ENCODE data around the gene CD74. TPM values are rescaled to one million over a fixed set of nuclear protein-coding genes. Genes with fewer than 3 reads are reported as not detected.
A peak's percentile ranks its signal among the peaks of the same experiment; 100 is the strongest.

Gene CD74
- total and polyA plus RNA-seq, 10 of the 15 experiments (the other 5 are each of a cell fraction or from before 2014, with no cell fraction given) = 1,387 to 11,063 (median 3,922) TPM

DNA sequence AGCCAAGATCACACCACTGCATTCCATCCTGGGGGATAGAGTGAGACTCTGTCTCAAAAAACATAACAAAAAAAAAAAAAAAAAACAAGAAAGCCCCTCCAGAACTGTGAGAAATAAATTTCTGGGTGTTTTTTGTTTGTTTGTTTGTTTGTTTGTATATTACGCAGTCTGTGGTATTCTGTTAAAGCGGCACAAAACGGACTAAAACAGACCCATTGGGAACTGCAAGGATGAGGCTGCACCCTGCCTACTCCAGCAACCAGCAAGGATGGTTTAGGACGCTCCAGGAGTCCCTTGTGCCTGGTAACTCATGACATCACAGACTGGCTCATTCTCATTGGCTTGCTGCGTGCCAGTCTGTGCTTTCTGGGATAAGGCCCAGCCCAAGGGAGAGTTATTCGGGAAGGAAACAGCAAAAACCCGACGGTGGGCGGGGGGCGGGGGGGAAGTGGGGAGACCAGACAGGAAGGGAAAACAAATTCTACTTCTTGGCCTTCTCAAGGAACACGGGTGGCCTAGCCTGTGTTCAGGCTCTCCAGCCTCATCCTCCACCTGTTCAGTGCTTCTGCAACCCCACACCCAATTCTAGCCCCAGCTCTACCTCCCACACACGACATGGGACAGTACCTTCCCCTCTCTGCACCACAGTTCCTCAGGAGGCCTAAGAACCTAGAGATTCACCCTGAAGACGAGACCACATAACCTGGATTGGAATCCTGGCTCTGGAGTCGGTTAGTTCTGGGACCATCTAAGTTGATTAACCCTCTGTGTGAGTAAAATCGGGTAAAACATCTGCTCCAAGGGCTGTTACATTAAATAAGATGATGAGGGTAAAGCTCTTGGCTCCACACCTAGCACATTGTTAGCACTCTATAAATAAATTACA is 2.8 kb downstream of the CD74 start (continued):
- TF ChIP-seq, protein P1, sequence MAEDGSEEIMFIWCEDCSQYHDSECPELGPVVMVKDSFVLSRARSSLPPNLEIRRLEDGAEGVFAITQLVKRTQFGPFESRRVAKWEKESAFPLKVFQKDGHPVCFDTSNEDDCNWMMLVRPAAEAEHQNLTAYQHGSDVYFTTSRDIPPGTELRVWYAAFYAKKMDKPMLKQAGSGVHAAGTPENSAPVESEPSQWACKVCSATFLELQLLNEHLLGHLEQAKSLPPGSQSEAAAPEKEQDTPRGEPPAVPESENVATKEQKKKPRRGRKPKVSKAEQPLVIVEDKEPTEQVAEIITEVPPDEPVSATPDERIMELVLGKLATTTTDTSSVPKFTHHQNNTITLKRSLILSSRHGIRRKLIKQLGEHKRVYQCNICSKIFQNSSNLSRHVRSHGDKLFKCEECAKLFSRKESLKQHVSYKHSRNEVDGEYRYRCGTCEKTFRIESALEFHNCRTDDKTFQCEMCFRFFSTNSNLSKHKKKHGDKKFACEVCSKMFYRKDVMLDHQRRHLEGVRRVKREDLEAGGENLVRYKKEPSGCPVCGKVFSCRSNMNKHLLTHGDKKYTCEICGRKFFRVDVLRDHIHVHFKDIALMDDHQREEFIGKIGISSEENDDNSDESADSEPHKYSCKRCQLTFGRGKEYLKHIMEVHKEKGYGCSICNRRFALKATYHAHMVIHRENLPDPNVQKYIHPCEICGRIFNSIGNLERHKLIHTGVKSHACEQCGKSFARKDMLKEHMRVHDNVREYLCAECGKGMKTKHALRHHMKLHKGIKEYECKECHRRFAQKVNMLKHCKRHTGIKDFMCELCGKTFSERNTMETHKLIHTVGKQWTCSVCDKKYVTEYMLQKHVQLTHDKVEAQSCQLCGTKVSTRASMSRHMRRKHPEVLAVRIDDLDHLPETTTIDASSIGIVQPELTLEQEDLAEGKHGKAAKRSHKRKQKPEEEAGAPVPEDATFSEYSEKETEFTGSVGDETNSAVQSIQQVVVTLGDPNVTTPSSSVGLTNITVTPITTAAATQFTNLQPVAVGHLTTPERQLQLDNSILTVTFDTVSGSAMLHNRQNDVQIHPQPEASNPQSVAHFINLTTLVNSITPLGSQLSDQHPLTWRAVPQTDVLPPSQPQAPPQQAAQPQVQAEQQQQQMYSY (CRISPR knock-in tag; IDR thresholded peaks at IDR 0.05) = peak; percentile 65; the same call in 1 of the 2 replicates
- no peak for TF ChIP-seq SMC3 (IDR thresholded peaks at IDR 0.05; ENCODE audit: borderline replicate concordance, low read length)
- TF ChIP-seq SREBF1 (IDR thresholded peaks at IDR 0.05; ENCODE audit: low read length) = no peak
- TF ChIP-seq EED (IDR thresholded peaks at IDR 0.05; ENCODE audit: low read depth) = peak; percentile 43; the same call in 1 of the 2 replicates
- no peak for TF ChIP-seq JUNB (IDR thresholded peaks at IDR 0.05)
- TF ChIP-seq SIN3A (IDR thresholded peaks at IDR 0.05; ENCODE audit: low read depth, low read length) = no peak
- TF ChIP-seq, protein P2, sequence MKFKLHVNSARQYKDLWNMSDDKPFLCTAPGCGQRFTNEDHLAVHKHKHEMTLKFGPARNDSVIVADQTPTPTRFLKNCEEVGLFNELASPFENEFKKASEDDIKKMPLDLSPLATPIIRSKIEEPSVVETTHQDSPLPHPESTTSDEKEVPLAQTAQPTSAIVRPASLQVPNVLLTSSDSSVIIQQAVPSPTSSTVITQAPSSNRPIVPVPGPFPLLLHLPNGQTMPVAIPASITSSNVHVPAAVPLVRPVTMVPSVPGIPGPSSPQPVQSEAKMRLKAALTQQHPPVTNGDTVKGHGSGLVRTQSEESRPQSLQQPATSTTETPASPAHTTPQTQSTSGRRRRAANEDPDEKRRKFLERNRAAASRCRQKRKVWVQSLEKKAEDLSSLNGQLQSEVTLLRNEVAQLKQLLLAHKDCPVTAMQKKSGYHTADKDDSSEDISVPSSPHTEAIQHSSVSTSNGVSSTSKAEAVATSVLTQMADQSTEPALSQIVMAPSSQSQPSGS (IDR thresholded peaks at IDR 0.05; ENCODE audit: low read length) = no peak
- TF ChIP-seq, protein P3, sequence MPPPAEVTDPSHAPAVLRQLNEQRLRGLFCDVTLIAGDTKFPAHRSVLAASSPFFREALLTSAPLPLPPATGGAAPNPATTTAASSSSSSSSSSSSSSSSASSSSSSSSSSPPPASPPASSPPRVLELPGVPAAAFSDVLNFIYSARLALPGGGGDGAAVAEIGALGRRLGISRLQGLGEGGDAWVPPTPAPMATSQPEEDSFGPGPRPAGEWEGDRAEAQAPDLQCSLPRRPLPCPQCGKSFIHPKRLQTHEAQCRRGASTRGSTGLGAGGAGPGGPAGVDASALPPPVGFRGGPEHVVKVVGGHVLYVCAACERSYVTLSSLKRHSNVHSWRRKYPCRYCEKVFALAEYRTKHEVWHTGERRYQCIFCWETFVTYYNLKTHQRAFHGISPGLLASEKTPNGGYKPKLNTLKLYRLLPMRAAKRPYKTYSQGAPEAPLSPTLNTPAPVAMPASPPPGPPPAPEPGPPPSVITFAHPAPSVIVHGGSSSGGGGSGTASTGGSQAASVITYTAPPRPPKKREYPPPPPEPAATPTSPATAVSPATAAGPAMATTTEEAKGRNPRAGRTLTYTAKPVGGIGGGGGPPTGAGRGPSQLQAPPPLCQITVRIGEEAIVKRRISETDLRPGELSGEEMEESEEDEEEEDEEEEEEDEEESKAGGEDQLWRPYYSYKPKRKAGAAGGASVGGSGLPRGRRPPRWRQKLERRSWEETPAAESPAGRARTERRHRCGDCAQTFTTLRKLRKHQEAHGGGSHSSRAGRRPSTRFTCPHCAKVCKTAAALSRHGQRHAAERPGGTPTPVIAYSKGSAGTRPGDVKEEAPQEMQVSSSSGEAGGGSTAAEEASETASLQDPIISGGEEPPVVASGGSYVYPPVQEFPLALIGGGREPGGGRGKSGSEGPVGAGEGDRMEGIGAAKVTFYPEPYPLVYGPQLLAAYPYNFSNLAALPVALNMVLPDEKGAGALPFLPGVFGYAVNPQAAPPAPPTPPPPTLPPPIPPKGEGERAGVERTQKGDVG (CRISPR knock-in tag; IDR thresholded peaks at IDR 0.05) = peak; percentile 65
- no peak for TF ChIP-seq MEF2B (IDR thresholded peaks at IDR 0.05; ENCODE audit: partially characterized antibody, poor library complexity, severe bottlenecking)
- TF ChIP-seq, protein P4, sequence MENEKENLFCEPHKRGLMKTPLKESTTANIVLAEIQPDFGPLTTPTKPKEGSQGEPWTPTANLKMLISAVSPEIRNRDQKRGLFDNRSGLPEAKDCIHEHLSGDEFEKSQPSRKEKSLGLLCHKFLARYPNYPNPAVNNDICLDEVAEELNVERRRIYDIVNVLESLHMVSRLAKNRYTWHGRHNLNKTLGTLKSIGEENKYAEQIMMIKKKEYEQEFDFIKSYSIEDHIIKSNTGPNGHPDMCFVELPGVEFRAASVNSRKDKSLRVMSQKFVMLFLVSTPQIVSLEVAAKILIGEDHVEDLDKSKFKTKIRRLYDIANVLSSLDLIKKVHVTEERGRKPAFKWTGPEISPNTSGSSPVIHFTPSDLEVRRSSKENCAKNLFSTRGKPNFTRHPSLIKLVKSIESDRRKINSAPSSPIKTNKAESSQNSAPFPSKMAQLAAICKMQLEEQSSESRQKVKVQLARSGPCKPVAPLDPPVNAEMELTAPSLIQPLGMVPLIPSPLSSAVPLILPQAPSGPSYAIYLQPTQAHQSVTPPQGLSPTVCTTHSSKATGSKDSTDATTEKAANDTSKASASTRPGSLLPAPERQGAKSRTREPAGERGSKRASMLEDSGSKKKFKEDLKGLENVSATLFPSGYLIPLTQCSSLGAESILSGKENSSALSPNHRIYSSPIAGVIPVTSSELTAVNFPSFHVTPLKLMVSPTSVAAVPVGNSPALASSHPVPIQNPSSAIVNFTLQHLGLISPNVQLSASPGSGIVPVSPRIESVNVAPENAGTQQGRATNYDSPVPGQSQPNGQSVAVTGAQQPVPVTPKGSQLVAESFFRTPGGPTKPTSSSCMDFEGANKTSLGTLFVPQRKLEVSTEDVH (IDR thresholded peaks at IDR 0.05; ENCODE audit: low read depth, partially characterized antibody) = no peak
- TF ChIP-seq, protein P5, sequence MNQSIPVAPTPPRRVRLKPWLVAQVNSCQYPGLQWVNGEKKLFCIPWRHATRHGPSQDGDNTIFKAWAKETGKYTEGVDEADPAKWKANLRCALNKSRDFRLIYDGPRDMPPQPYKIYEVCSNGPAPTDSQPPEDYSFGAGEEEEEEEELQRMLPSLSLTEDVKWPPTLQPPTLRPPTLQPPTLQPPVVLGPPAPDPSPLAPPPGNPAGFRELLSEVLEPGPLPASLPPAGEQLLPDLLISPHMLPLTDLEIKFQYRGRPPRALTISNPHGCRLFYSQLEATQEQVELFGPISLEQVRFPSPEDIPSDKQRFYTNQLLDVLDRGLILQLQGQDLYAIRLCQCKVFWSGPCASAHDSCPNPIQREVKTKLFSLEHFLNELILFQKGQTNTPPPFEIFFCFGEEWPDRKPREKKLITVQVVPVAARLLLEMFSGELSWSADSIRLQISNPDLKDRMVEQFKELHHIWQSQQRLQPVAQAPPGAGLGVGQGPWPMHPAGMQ (IDR thresholded peaks at IDR 0.05; ENCODE audit: borderline replicate concordance) = no peak
- TF ChIP-seq ESRRA (IDR thresholded peaks at IDR 0.05; ENCODE audit: low read length) = no peak
- TF ChIP-seq SMAD1 (IDR thresholded peaks at IDR 0.05; ENCODE audit: low read depth, partially characterized antibody) = peak; percentile 36
- peak; percentile 20; the same call in 1 of the 2 replicates for TF ChIP-seq DPF2 (IDR thresholded peaks at IDR 0.05)

Measured in GM12878 (cell line).